ENCODE measurements around the gene ADGRG6. TPM values are rescaled to one million over a fixed set of nuclear protein-coding genes. Genes with fewer than 3 reads are reported as not detected.
"Not testable (repeated sequence)": the region's sequence is repeated elsewhere in the genome, so short reads cannot be mapped to it uniquely, and the experiment has no call there.

ADGRG6 gene
- total RNA-seq, result 3.8 TPM
- long read RNA-seq, full-length matches to known transcripts, result 1 of 2 reads
- long read RNA-seq, partial matches to known transcripts, result 0 of 2 reads
- long read RNA-seq, other reads (novel, unspliced or antisense), result 1 of 2 reads

DNA sequence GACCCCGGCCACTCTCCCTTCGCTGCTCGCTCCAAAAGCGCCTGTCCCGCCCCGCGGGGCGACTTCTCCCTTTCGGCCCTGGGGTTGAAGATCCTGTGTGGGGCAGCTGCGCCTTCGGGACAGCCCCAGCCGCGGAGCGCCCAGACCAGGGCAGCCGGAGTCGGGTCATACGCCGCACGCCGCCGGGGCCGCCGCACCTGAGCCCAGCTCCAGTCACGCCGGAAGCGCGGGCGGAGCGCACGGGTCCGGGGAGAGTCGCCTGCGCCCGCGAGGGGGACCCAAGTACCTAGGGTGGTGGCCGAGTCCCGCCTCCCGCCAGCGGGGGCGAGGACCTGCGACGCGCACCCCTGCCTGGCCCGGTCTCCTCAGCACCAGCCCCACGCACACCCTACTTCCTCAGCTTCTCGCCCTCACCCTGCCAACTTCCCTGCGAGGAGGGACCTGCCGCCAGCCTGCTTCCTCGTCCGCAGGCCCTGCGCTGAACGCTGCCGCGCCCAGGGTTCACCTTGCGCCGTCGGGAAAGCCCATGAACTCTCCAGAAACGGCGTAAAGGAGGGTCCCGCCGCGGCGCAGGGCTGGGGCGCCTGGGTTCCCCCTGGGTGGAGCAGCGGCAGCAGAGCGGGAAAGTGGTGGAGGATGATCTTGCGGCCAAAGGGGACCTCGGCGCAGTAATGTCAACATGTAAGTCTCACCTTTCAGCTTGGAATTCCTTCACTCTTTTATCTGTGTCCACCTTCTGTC, at the start of gene ADGRG6:
Gene ADGRG6 (plus strand): TSS at position 357 of the 741 bp plus-strand sequence. CDS start 323 bp downstream, at position 680.
- DNase-seq (peak; percentile 46), ATAC-seq (peak; percentile 85)
- intact Hi-C loops (cut with micrococcal nuclease), result no loop called here

DNA sequence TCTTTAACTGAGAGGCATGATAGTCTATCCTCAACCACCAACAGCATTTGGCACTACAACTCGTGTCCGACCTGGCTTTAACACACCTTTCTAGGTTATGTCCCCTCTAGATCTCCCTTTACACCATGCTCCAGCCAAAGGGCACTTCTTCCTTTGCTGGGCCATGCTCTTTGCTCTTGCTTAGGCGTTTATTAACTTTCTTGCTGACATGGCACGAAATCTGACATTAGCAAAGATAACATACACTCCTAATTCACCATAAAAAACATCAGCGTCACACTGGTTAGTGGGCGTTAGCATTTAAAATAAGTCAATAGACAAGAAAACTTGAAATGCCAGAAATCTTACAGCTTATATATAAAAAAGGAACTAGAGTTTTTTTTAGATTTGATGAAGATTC, 47.3 kb upstream of the ADGRG6 start:
- intact Hi-C loops (cut with micrococcal nuclease), result no loop called here
- ATAC-seq (no peak), DNase-seq (no peak)

- ATAC-seq, result no peak
- intact Hi-C loops (cut with micrococcal nuclease), result no loop called here
- no peak for DNase-seq
Measured at GRCh38 chr6:142255785-142256184, 46.0 kb upstream of the ADGRG6 start.

GRCh38 chr6:142258305-142258704, 43.5 kb upstream of the ADGRG6 start:
- ATAC-seq (no peak), DNase-seq (no peak)
- intact Hi-C loops (cut with micrococcal nuclease), result no loop called here

DNA sequence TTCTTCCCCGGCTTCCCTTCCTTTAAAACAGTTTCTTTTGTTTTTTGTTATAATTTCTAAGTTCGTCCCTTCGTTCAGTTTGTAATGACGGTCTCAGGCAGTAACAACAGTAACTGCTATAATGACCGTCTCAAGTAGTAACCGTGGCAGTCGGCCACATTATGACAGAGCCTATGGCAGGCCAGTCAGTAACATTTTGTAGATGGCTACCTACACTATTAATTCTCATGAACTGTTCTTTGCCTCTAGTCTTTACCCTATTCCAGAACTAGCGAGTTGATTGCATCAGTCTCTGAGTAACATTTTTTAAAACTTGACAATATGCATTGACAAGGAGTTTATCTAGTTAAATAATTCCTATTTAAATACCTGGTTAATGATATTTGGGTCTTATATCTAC, 43.0 kb upstream of the ADGRG6 start:
- intact Hi-C loops (cut with micrococcal nuclease), result no loop called here
- DNase-seq (no peak), ATAC-seq (no peak)

DNA sequence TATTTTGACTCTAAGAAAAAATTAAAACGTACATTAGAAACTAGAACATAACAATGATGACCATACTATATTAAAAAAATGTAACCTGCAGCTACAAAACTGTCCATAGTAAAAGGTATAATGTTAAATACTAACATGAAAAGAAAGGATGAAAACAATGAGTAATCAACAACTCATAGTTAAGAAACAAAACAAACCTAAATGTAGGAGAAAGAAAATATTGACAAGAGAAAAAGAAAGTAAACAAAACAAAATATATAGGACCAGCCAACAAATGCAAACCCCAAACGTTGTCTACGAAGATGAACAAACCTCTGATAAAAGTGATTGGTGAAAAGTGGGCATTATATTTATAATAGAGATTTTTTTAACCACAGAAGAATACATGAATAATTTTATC, 41.1 kb upstream of the ADGRG6 start:
- intact Hi-C loops (cut with micrococcal nuclease), result no loop called here

DNA sequence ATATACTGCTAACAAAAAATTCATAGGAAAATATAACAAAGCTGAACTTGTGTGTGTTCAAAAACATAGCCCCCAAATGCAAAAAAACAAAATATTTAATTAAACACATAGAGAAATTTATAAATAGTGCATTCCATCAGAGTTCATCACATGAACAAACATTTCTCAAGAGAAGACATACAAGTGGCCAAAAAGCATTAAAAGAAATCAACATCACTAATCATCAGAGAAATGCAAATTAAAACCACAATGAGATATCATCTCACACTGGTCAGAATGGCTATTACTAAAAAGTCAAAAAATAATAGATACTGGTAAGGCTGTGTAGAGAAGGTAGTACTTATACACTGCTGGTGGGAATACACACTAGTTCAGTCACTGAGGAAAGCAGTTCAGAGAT, 39.6 kb upstream of the ADGRG6 start:
- intact Hi-C loops (cut with micrococcal nuclease), result no loop called here
- no peak for DNase-seq
- no peak for ATAC-seq

More for the DNA sequence above, 41.1 kb upstream of the ADGRG6 start:
- DNase-seq (no peak), ATAC-seq (no peak)

- no peak for DNase-seq
- intact Hi-C loops (cut with micrococcal nuclease), result no loop called here
- no peak for ATAC-seq
Measured at GRCh38 chr6:142265476-142265875, 36.3 kb upstream of the ADGRG6 start.

GRCh38 chr6:142266060-142266459, 35.7 kb upstream of the ADGRG6 start:
- intact Hi-C loops (cut with micrococcal nuclease), result no loop called here
- ATAC-seq (no peak), DNase-seq (no peak)

GRCh38 chr6:142271476-142271875, 30.3 kb upstream of the ADGRG6 start:
- DNase-seq (no peak), ATAC-seq (no peak)
- intact Hi-C loops (cut with micrococcal nuclease), result no loop called here

- intact Hi-C loops (cut with micrococcal nuclease), result no loop called here
- no peak for DNase-seq
- no peak for ATAC-seq
Measured at GRCh38 chr6:142274656-142275055, 27.2 kb upstream of the ADGRG6 start.

GRCh38 chr6:142275236-142276006, 26.4 kb upstream of the ADGRG6 start:
- ATAC-seq (no peak), DNase-seq (no peak)
- intact Hi-C loops (cut with micrococcal nuclease), result no loop called here

DNA sequence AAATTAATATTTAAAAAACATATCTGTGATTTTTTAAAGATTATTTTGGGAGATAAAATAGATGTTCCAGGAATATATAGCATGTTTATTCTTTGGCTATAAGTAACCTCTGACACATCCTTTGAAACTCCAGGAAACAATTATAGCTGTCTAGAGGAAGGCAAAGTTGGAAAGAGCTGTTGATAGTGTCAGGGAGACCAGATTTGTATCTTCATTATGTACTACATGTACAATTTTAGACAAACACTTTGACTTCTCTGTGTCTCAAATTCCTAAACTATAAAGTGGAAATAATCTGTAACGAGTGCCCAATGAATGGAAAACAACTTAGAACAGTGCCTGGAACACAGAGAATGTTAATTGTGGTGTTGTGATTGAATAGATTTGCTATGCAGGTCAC, 25.6 kb upstream of the ADGRG6 start:
- intact Hi-C loops (cut with micrococcal nuclease), result no loop called here
- ATAC-seq, result no peak
- no peak for DNase-seq

DNA sequence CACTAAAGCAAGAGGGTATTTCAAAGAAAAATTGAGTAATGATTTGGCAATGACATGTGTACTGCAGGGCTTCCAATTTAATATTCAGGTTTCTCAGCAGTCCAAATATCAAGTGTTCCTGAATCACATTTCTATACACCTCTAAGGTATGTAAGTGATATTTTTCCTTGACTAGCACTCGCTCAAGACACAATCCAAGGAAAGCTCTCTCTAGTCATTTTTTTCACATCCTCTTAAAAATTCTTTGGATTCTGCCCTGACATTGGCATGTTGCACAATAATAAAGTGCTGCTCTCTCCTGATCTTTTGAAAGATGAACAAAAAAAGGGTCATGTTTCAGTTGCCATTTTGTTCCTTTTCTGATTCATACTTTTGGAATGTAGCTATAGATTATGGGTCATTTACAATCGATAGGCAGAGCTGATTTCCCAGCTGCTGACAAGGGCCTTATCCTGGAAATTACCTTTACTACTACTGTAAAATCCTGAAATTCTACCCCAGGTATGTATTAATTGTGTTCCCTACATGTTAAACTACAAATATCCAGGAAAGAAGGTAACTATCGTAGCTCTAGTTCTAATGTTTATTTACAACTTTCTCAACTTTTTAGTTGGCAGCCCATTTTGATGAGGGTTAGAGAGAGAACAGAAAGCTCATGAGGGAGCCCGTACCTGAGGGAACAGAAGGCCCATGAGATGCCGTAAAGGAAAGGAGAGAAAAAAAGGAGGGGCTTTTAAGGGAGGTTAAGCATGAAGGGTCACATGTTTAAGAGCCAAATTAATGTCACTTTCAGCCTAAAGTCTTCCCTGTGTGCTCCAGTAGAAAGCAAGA, 22.2 kb upstream of the ADGRG6 start:
- DNase-seq (no peak), ATAC-seq (no peak)
- intact Hi-C loops (cut with micrococcal nuclease), result no loop called here

GRCh38 chr6:142280265-142280664, 21.5 kb upstream of the ADGRG6 start:
- DNase-seq (no peak), ATAC-seq (no peak)
- intact Hi-C loops (cut with micrococcal nuclease), result no loop called here

DNA sequence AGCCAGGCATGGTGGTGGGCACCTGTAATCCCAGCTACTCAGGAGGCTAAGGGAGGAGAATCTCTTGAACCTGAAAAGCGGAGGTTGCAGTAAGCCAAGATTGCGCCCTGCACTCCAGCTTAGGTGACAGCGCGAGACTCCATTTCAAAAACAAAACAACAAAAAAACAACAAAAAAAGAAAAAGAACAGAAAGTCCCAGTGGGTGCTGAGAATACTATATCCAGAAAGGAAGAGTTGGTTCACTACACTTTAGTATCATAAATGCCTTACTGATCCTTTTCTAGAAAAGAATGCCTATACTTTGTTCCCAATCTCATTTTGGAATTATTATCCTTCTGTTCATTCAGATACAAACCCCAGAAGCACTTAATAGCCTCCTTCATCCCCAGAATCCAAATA, 20.9 kb upstream of the ADGRG6 start:
- ATAC-seq (no peak), DNase-seq (no peak)
- intact Hi-C loops (cut with micrococcal nuclease), result no loop called here

GRCh38 chr6:142283138-142283537, 18.7 kb upstream of the ADGRG6 start:
- ATAC-seq; intact Hi-C loops (cut with micrococcal nuclease); DNase-seq: not testable (repeated sequence)

DNA sequence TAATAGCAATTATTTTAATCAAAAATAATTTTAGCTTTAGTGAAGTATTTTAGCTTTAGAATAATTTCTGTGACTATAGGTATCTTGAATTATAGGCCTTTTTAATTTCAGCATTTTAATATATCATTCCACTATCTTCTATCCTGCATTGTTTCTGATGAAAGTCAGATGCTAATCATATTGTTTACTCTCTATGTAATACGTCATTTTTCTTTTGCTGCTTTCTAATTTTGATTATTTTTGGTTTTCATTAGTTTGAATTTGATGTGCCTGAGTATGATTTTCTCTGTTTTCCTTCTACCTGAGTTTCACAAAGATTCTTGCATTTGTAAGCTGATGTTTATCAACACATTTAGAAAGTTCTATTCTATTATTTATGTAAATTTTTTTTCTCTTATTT, 17.4 kb upstream of the ADGRG6 start:
- intact Hi-C loops (cut with micrococcal nuclease), result no loop called here
- ATAC-seq (no peak), DNase-seq (no peak)

DNA sequence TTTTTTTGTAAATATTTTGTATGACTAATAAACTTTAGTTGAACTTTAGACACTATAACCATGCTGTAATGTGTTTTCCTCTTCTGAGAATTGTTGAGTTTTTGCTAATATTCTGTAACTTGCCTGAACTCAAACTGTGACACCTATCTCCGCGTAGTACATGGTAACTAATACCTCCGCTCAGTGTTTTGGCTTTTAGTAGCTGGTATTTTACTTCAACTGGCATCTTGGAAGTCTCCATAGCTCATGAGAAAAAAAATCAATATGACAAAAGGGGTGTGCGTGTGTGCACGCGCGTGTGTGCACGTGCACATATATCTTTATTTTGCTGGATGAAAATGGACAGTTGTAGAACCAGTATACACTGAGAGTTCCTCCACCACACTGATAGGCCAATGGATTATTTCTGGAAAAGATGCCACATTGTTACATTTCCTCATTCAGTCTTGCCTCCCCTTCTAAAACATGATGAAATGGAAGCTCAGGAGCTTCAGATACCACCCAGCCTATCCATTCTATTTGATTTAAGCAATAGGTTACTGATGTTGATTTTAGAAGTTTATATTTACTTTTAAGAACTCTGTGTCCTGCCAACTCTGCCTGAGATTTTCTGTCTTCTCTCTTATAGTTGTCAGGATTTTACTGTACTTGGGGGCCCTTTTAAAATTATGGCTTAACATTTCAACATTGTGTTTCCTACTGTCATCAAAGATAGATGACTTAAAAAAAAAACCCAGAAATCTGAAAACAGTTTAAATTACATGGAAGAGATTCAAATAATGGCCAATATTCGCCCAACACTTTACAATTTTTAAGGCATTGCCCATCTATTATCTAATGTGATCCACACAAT, 16.3 kb upstream of the ADGRG6 start:
- DNase-seq (no peak), ATAC-seq (no peak)
- intact Hi-C loops (cut with micrococcal nuclease), result no loop called here

Data from left ventricle myocardium superior (tissue), 1 donor.